Neural cell (in vitro differentiated cells): ENCODE data around the gene CYP4F3.

ENCODE experiments used
- CTCF ChIP-seq: fragments of 450-650 bp; IDR thresholded peaks from 2 replicates; pipeline ENCODE4 v1.5.1; 2014; ENCODE audit warnings: antibody characterized with exemption, mild to moderate bottlenecking, moderate library complexity; ENCODE audit not compliant: poor library complexity, severe bottlenecking
- EZH2 ChIP-seq: fragments of 200-600, 300-800 bp; shearing (Covaris generic), sonication (generic); IDR thresholded peaks from 2 replicates; pipeline ENCODE4 v1.6.1; 2014; ENCODE audit warnings: antibody characterized with exemption, low read length, borderline replicate concordance, mild to moderate bottlenecking; ENCODE audit not compliant: insufficient read depth, poor library complexity, severe bottlenecking
- POLR2AphosphoS5 ChIP-seq: IDR thresholded peaks from 2 replicates; pipeline ENCODE4 v1.6.1; 2012

DNA sequence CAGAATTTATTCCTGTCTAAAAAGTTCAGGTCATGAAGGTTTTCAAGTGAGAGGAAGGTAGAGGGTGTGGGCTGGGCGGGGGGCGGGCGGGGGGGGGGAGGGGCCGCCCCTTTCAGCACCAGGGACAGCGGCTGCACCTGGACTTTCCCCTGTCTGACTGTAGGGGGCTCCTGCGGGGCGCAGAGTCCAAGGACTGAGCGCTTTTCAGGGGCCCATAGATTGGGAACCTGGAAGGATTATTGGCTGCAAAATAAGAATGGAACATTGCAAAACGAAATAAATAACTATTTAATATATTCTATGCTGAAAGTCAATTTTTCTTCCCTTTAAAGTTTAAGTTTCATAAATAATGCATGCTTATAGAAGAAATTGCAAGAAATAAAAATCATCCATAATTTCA is 8.9 kb upstream of the CYP4F3 start:
- TF ChIP-seq CTCF (no peak), POLR2AphosphoS5 (no peak), EZH2 (no peak)
